Measurements from ENCODE around the gene APBA2.

The APBA2 gene

DNA sequence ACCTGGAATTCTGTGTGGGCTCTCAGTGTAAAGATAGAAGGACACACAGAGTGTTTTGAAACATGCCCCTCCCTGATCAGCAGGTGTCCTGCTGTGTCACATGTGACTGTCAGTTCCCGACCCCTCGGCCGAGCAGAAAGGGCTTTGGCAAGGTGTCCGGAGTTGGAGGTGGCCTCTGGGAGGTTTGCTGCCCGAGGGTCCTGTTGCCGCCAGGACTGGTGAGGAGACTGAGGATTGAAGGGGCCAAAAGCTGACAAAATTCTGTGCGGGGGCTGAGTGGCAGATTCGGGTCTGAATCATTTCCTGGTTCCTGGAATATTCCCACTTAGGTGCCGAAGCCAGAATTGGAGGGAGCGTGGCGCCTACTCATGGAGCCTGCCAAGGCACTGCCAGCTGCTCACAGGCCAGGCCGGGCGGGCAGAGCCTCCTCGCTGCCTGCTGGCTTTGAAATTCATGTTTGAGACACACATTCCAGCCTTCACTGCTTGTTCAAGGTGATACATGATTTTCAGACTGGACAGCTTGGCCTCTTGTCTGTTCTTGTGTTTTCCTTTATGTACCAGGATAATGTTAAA, 83.8 kb downstream of the APBA2 start:
- TF ChIP-seq CTCF (IDR thresholded peaks at IDR 0.05; ENCODE audit: control insufficient read depth, extremely low read depth, insufficient read depth): no peak
- H3K4me3 ChIP-seq (ENCODE audit: low read depth, low read length): no peak overlapping the region
- no peak for DNase-seq (ENCODE audit: low read depth)

DNA sequence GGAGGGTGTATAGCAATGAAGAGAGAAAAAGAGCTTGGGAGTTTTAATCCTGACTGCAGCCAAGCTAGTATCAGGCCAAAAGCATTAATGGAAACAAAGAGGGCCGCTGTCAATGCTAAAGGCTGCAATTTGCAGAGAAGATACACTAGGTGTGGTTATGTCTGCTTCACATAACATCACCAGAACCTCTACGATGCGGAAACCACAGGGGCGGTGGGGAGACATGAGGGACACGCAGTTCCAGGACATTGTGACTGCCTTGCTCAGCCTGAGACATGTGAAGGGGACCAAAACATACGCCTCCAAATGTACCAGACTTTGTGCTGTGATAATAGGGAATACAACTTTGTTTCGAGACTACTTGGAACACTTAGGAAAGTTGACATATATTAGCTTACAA, 88.4 kb downstream of the APBA2 start:
- DNase-seq (ENCODE audit: low read depth): no peak
- H3K4me3 ChIP-seq (ENCODE audit: low read depth, low read length): no peak overlapping the region
- no peak for TF ChIP-seq CTCF (IDR thresholded peaks at IDR 0.05; ENCODE audit: control insufficient read depth, extremely low read depth, insufficient read depth)

DNA sequence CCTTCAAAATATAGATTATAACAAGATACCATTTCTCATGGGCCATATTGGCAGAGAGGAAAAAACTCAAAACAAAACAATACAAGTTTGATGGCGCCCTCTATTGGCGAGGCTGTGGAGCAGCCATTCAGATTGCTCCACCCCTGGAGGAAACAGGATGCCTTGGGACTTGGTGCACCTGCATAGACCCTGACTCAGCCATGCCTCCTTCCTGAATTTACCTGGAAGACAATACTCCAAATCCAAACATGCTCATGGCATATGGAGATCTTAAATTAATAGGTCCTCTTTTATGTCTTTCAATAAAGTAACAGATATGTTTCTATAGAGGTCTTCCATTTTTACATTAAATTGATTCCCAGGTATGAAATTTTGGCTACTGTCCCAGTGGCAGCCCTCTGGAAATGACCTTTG, 90.0 kb downstream of the APBA2 start:
- DNase-seq (ENCODE audit: low read depth): peak; percentile 41
- H3K4me3 ChIP-seq (ENCODE audit: low read depth, low read length): no peak overlapping the region
- TF ChIP-seq CTCF (IDR thresholded peaks at IDR 0.05; ENCODE audit: control insufficient read depth, extremely low read depth, insufficient read depth): peak; percentile 78

DNA sequence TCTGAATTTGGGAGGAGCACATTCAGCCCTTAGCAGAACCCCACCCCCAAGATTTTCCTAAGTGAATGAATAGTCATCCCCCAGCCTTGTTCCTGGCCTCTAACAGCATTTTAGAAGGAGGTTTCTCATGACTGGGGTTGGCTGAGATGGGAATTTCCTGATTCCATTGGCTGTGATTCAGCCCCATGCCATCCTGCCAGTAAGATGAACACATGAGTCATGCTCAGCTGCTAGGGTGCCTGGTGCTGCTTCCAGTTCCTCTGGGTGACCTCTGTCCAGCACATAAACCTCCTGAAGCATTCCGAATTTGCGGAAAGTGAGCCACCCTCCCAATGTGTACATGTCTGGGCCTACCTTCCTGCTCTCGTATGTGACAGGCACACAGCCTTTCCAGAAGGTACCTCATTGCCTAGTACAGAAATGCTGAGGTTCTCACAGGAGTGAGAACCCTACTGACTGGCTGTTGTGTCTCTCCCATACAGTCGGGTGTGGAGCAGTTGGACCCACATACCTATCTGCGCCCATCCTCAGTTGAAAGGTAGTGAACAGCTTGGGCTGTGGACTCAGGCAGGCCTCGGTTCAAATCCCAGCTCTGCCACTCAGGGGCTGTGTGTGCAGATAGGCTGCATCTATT, 91.7 kb downstream of the APBA2 start:
- no peak overlapping the region for H3K4me3 ChIP-seq (ENCODE audit: low read depth, low read length)
- TF ChIP-seq CTCF (IDR thresholded peaks at IDR 0.05; ENCODE audit: control insufficient read depth, extremely low read depth, insufficient read depth): no peak
- DNase-seq (ENCODE audit: low read depth): peak; percentile 86

DNA sequence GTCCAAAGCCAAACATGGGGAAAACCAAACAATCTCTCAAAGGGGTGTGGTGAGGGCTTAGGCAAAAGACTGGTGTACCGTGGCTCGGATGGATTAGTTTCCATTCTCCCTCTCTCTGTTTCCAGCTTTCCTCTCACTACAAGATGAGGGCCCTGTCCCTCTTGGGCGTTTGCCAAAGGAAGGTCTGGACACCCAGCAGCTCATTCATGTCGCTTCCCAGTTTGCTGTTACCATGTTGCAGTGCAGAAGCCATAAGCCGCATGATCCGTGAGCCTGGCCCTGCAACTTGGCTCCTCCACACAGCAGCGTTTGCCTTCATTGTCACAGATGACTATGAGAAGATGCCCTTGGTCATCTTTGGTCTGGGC, 92.2 kb downstream of the APBA2 start:
- no peak for DNase-seq (ENCODE audit: low read depth)
- no peak overlapping the region for H3K4me3 ChIP-seq (ENCODE audit: low read depth, low read length)
- TF ChIP-seq CTCF (IDR thresholded peaks at IDR 0.05; ENCODE audit: control insufficient read depth, extremely low read depth, insufficient read depth): no peak

- no peak for TF ChIP-seq CTCF (IDR thresholded peaks at IDR 0.05; ENCODE audit: control insufficient read depth, extremely low read depth, insufficient read depth)
- H3K4me3 ChIP-seq (ENCODE audit: low read depth, low read length): no peak overlapping the region
- no peak for DNase-seq (ENCODE audit: low read depth)
These were observed 92.9 kb downstream of the APBA2 start for GRCh38 chr15:28978661-28979060.
